Measurements from ENCODE around the gene ABCA6. TPM values are rescaled to one million over a fixed set of nuclear protein-coding genes. Genes with fewer than 3 reads are reported as not detected.
A peak's percentile ranks its signal among the peaks of the same experiment; 100 is the strongest.

Gene ABCA6
- total and polyA plus RNA-seq, 2 experiments from 2014 or later = 1.6 to 6.3 TPM

DNA sequence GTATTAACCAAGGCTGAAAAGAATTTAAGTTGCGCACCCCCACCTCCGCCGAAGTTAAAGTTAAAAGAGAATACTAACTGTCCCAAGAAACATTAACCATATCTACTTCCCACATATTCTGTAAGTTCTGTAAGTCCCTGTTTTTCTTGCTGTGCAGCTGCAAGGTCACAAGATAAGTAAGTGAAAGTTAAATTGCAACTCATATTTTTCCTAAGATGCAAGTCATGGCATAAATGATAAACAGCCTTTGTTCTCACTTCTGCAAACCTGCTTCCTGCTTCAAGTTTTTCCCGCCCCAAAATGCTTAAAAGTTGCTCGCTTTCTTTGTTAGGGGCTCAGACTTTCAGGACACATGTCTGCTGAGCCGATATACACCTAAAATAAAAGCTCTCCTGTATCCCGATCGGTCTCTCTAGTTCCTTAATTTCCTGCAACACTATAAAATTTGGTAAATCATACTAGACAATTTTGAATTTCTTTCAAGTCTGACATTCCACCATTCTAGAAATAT, 48.4 kb downstream of the ABCA6 start:
- H3K9me3 ChIP-seq (ENCODE audit: low read depth) = no peaks in the 10 kb centered on the region
- WGBS (ENCODE audit: low lambda C conversion rate, missing lambda C conversion rate) = 80% methylated on average over 8 of the region's 8 CpGs
- no peak overlapping the region for H3K27ac ChIP-seq
- H4K20me1 ChIP-seq (ENCODE audit: insufficient read depth, poor library complexity, severe bottlenecking) = no peaks in the 10 kb centered on the region
- H3K79me2 ChIP-seq = no peaks in the 10 kb centered on the region
- DNase-seq (ENCODE audit: low spot score) = no peak
- no peaks in the 10 kb centered on the region for H3K36me3 ChIP-seq (replicated peaks; ENCODE audit: insufficient read depth, low read depth)
- TF ChIP-seq EZH2 (IDR thresholded peaks at IDR 0.05; ENCODE audit: borderline replicate concordance) (no peak), EZH2phosphoT487 (IDR thresholded peaks at IDR 0.05; ENCODE audit: low read depth, severe bottlenecking, unreplicated experiment) (no peak), CTCF (IDR thresholded peaks at IDR 0.05; ENCODE audit: poor library complexity) (no peak)
- no peak overlapping the region for H2AFZ ChIP-seq
- peaks cover 5% of the 10 kb centered on the region for H3K4me1 ChIP-seq (ENCODE audit: insufficient read depth)
- H3K4me2 ChIP-seq = peak overlapping the region; percentile 17
- H3K4me3 ChIP-seq = no peak overlapping the region
- H3K9me2 ChIP-seq (replicated peaks; ENCODE audit: insufficient read depth) = no peaks in the 10 kb centered on the region
- H3K27me3 ChIP-seq = no peaks in the 10 kb centered on the region

DNA sequence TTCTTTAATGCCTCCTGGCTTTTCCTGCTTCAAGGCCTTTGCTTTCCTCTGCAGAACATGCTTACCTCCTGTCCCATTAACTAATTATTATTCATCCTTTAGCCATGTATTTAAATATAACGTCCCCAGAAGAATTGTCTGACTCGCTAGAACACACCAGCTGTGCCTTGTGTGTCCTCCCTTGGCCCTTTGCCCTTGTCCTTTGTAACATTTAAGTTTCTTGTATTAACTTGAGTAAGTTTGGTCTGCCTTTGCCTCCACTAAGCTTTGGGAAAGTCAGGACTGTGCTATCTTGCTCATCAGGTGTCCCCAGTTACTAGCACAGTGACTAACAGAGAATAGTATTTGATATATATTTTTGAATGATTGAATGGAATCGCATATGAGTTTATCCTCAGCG, 51.3 kb downstream of the ABCA6 start:
- Histone ChIP-seq H3K27me3 (no peaks in the 10 kb centered on the region), H3K36me3 (replicated peaks; ENCODE audit: insufficient read depth, low read depth) (no peaks in the 10 kb centered on the region), H3K4me2 (no peak overlapping the region), H3K27ac (no peak overlapping the region), H3K4me1 (ENCODE audit: insufficient read depth) (peaks cover 5% of the 10 kb centered on the region), H3K9me3 (ENCODE audit: low read depth) (no peaks in the 10 kb centered on the region), H3K4me3 (no peak overlapping the region), H4K20me1 (ENCODE audit: insufficient read depth, poor library complexity, severe bottlenecking) (no peaks in the 10 kb centered on the region), H3K79me2 (no peaks in the 10 kb centered on the region), H2AFZ (no peak overlapping the region), H3K9me2 (replicated peaks; ENCODE audit: insufficient read depth) (no peaks in the 10 kb centered on the region)
- DNase-seq (ENCODE audit: low spot score) = no peak
- WGBS (ENCODE audit: low lambda C conversion rate, missing lambda C conversion rate) = 91% methylated on average over 4 of the region's 4 CpGs
- TF ChIP-seq EZH2phosphoT487 (IDR thresholded peaks at IDR 0.05; ENCODE audit: low read depth, severe bottlenecking, unreplicated experiment) (no peak), EZH2 (IDR thresholded peaks at IDR 0.05; ENCODE audit: borderline replicate concordance) (no peak), CTCF (IDR thresholded peaks at IDR 0.05; ENCODE audit: poor library complexity) (no peak)

GRCh38 chr17:69088643-69089200, 53.0 kb downstream of the ABCA6 start:
- Histone ChIP-seq H2AFZ (no peak overlapping the region), H3K9me2 (replicated peaks; ENCODE audit: insufficient read depth) (no peaks in the 10 kb centered on the region), H3K36me3 (replicated peaks; ENCODE audit: insufficient read depth, low read depth) (no peaks in the 10 kb centered on the region), H3K4me1 (ENCODE audit: insufficient read depth) (peaks cover 5% of the 10 kb centered on the region), H3K27me3 (no peaks in the 10 kb centered on the region), H3K9me3 (ENCODE audit: low read depth) (no peaks in the 10 kb centered on the region), H3K4me2 (no peak overlapping the region), H4K20me1 (ENCODE audit: insufficient read depth, poor library complexity, severe bottlenecking) (no peaks in the 10 kb centered on the region), H3K27ac (no peak overlapping the region), H3K4me3 (no peak overlapping the region), H3K79me2 (no peaks in the 10 kb centered on the region)
- TF ChIP-seq EZH2phosphoT487 (IDR thresholded peaks at IDR 0.05; ENCODE audit: low read depth, severe bottlenecking, unreplicated experiment) = no peak
- no peak for TF ChIP-seq CTCF (IDR thresholded peaks at IDR 0.05; ENCODE audit: poor library complexity)
- TF ChIP-seq EZH2 (IDR thresholded peaks at IDR 0.05; ENCODE audit: borderline replicate concordance) = no peak
- no peak for DNase-seq (ENCODE audit: low spot score)
- 88% methylated on average over 4 of the region's 4 CpGs for WGBS (ENCODE audit: low lambda C conversion rate, missing lambda C conversion rate)
